NB4 (cell line): ENCODE measurements around the gene GALNT18.

Source experiments
- CTCF ChIP-seq: IDR thresholded peaks from one replicate; pipeline ENCODE4 v1.5.1; 2012; ENCODE audit warnings: low read depth, low read length
- POLR2A ChIP-seq: IDR thresholded peaks from 2 replicates; pipeline ENCODE4 v1.6.1; 2011; ENCODE audit warnings: mild to moderate bottlenecking; ENCODE audit not compliant: insufficient read length; ENCODE audit errors: extremely low read depth

- TF ChIP-seq CTCF, result no peak
- TF ChIP-seq POLR2A, result no peak
Measured at GRCh38 chr11:11476971-11477645, 144.7 kb downstream of the GALNT18 start.
